Measurements from ENCODE around the gene NQO1. TPM values are rescaled to one million over a fixed set of nuclear protein-coding genes. Genes with fewer than 3 reads are reported as not detected.

NQO1 gene
- total RNA-seq, 1 donor from 2014 or later: 107 TPM

- TF ChIP-seq, protein P1, sequence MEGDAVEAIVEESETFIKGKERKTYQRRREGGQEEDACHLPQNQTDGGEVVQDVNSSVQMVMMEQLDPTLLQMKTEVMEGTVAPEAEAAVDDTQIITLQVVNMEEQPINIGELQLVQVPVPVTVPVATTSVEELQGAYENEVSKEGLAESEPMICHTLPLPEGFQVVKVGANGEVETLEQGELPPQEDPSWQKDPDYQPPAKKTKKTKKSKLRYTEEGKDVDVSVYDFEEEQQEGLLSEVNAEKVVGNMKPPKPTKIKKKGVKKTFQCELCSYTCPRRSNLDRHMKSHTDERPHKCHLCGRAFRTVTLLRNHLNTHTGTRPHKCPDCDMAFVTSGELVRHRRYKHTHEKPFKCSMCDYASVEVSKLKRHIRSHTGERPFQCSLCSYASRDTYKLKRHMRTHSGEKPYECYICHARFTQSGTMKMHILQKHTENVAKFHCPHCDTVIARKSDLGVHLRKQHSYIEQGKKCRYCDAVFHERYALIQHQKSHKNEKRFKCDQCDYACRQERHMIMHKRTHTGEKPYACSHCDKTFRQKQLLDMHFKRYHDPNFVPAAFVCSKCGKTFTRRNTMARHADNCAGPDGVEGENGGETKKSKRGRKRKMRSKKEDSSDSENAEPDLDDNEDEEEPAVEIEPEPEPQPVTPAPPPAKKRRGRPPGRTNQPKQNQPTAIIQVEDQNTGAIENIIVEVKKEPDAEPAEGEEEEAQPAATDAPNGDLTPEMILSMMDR (IDR thresholded peaks at IDR 0.05; ENCODE audit: insufficient read depth, low read length, severe bottlenecking): no peak
- no peaks in the 10 kb centered on the region for H3K27me3 ChIP-seq (ENCODE audit: control insufficient read depth, insufficient read depth, low read length)
- DNase-seq (ENCODE audit: low read depth): no peak
- no peak overlapping the region for H3K4me3 ChIP-seq (ENCODE audit: low read depth, low read length)
- no peak for FAIRE-seq
- peaks cover 4% of the 10 kb centered on the region for H3K36me3 ChIP-seq (ENCODE audit: control insufficient read depth, insufficient read depth, low read length)
These were observed 53.9 kb downstream of the NQO1 start for GRCh38 chr16:69672315-69672997.

- no peak for FAIRE-seq
- no peak for DNase-seq (ENCODE audit: low read depth)
- no peaks in the 10 kb centered on the region for H3K27me3 ChIP-seq (ENCODE audit: control insufficient read depth, insufficient read depth, low read length)
- peaks cover 1% of the 10 kb centered on the region for H3K36me3 ChIP-seq (ENCODE audit: control insufficient read depth, insufficient read depth, low read length)
- H3K4me3 ChIP-seq (ENCODE audit: low read depth, low read length): no peak overlapping the region
- TF ChIP-seq, protein P1 (IDR thresholded peaks at IDR 0.05; ENCODE audit: insufficient read depth, low read length, severe bottlenecking): no peak
These were observed 56.8 kb downstream of the NQO1 start for GRCh38 chr16:69669577-69669976.

DNA sequence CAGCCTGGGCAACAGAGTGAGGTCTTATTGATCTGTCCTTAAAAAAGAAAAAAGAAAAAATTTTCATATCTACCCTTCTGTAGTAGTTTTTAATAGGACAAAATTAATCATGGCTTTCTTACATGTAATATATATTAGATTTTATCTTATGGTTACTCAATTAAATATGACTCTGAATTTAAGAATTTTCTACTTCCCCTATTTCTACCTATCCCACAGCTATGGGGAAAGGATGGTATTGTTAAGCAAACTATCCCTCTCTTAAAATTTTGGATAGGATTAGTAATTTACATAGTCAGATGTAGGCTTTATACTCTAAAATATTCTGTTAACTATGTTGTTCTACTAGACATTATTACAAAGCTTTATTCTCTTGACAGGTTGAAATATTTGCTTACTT is 62.5 kb downstream of the NQO1 start:
- Histone ChIP-seq H3K27me3 (ENCODE audit: control insufficient read depth, insufficient read depth, low read length) (no peaks in the 10 kb centered on the region), H3K4me3 (ENCODE audit: low read depth, low read length) (no peak overlapping the region), H3K36me3 (ENCODE audit: control insufficient read depth, insufficient read depth, low read length) (peaks cover 4% of the 10 kb centered on the region)
- peak; percentile 16 for DNase-seq (ENCODE audit: low read depth)
- FAIRE-seq: no peak
- TF ChIP-seq, protein P1 (IDR thresholded peaks at IDR 0.05; ENCODE audit: insufficient read depth, low read length, severe bottlenecking): no peak

GRCh38 chr16:69662901-69663300 is 63.5 kb downstream of the NQO1 start:
- no peak overlapping the region for H3K4me3 ChIP-seq (ENCODE audit: low read depth, low read length)
- peaks cover 4% of the 10 kb centered on the region for H3K36me3 ChIP-seq (ENCODE audit: control insufficient read depth, insufficient read depth, low read length)
- no peak for DNase-seq (ENCODE audit: low read depth)
- FAIRE-seq: no peak
- no peaks in the 10 kb centered on the region for H3K27me3 ChIP-seq (ENCODE audit: control insufficient read depth, insufficient read depth, low read length)
- TF ChIP-seq, protein P1 (IDR thresholded peaks at IDR 0.05; ENCODE audit: insufficient read depth, low read length, severe bottlenecking): no peak

GRCh38 chr16:69660166-69660565 is 66.2 kb downstream of the NQO1 start:
- peak; percentile 59 for DNase-seq (ENCODE audit: low read depth)
- Histone ChIP-seq H3K36me3 (ENCODE audit: control insufficient read depth, insufficient read depth, low read length) (peaks cover 5% of the 10 kb centered on the region), H3K4me3 (ENCODE audit: low read depth, low read length) (no peak overlapping the region), H3K27me3 (ENCODE audit: control insufficient read depth, insufficient read depth, low read length) (no peaks in the 10 kb centered on the region)
- FAIRE-seq: no peak
- TF ChIP-seq, protein P1 (IDR thresholded peaks at IDR 0.05; ENCODE audit: insufficient read depth, low read length, severe bottlenecking): no peak

Other genes with a start within 250 kb of the NQO1 start
- gene NFAT5, start 160.6 kb downstream of the NQO1 start, total RNA-seq: 8.8 and 11.1 TPM in 2 replicates
- gene NOB1, start 28.4 kb upstream of the NQO1 start, total RNA-seq: 22.1 and 24.7 TPM in 2 replicates
- gene WWP2, start 35.8 kb upstream of the NQO1 start, total RNA-seq: 15.0 and 18.4 TPM in 2 replicates
- 0.26 and 1.0 TPM in 2 replicates for gene CLEC18A, start 224.8 kb upstream of the NQO1 start, total RNA-seq

All from bronchial epithelial cell (primary cell).